GM12878 (cell line): ENCODE data around the gene IFNL1. TPM values are rescaled to one million over a fixed set of nuclear protein-coding genes. Genes with fewer than 3 reads are reported as not detected.
"Not testable (repeated sequence)": the region's sequence is repeated elsewhere in the genome, so short reads cannot be mapped to it uniquely, and the experiment has no call there.

Experiments used
- ATAC-seq: fragments of 200-7000 bp; cut with Tn5 transposase; 3 replicates; pipeline ENCODE4 v1.9.1; 2020; ENCODE audit warnings: mild to moderate bottlenecking, moderate library complexity
- BruUV-seq: library from RNA; stranded (reverse); fragments of 400-500 nt; replicated peaks from 2 replicates; lab custom pipeline; 2021; lab: Mats Ljungman, UMichigan
- CTCF ChIA-PET: fragments of 300-600 bp; sonication (Branson Sonifier 250); formaldehyde crosslinking; extraction: SDS; loops from one replicate; lab custom pipeline; 2021; ENCODE audit warnings: inconsistent platforms; lab: Yijun Ruan, JAX
- POLR2A ChIA-PET: fragments of 350-600 bp; formaldehyde crosslinking; extraction: SDS; loops from one replicate; lab custom pipeline; 2021; ENCODE audit warnings: inconsistent platforms; lab: Charles Lee
- RAD21 ChIA-PET: fragments of 300-600 bp; sonication (Branson Sonifier 250); formaldehyde crosslinking; loops from one replicate; lab custom pipeline; 2023; ENCODE audit warnings: antibody characterized with exemption; ENCODE audit not compliant: unreplicated experiment; lab: Charles Lee
- SMC1A ChIA-PET: fragments of 300-600 bp; sonication (Branson Sonifier 250); formaldehyde crosslinking; loops from one replicate; lab custom pipeline; 2023; ENCODE audit not compliant: unreplicated experiment, uncharacterized antibody; lab: Charles Lee
- DNase-seq: peaks from one replicate; pipeline ENCODE4 v3.0.0-alpha.2; 2011; ENCODE audit warnings: low read depth, low spot score
- FAIRE-seq: peaks from 3 replicates; lab custom pipeline; 2011; peaks lifted over from hg19 to GRCh38; lab: Jason Lieb, UNC
- H2AFZ ChIP-seq: 2 replicates; pipeline ENCODE4 v1.6.0; 2011; ENCODE audit warnings: low read depth, low read length, control low read depth; ENCODE audit not compliant: control insufficient read depth
- H3K27ac ChIP-seq: 2 replicates; pipeline ENCODE4 v1.5.1; 2011; ENCODE audit warnings: control low read depth; ENCODE audit not compliant: control insufficient read depth, insufficient read depth
- H3K27me3 ChIP-seq, 2 experiments: replicated peaks in 1 of 2; 2 replicates each; pipeline versions ENCODE4 v1.6.0 to v1.6.1; 2011; ENCODE audit warnings: low read length in 1 of 2; ENCODE audit not compliant: control insufficient read depth in 2 of 2, insufficient read depth in 2 of 2
- H3K36me3 ChIP-seq, 2 experiments: 2 replicates each; pipeline ENCODE4 v1.5.1; 2011; ENCODE audit warnings: low read length in 1 of 2; ENCODE audit not compliant: control insufficient read depth in 2 of 2, insufficient read depth in 2 of 2
- H3K4me1 ChIP-seq: 2 replicates; pipeline ENCODE4 v1.6.1; 2011; ENCODE audit warnings: mild to moderate bottlenecking, low read length, moderate library complexity, mixed read lengths; ENCODE audit not compliant: control insufficient read depth, insufficient read depth
- H3K4me2 ChIP-seq: 2 replicates; pipeline ENCODE4 v1.6.0; 2011; ENCODE audit warnings: control low read depth; ENCODE audit not compliant: control insufficient read depth, insufficient read depth
- H3K4me3 ChIP-seq: fragments of 200-600 bp; sonication (generic); 2 replicates; pipeline ENCODE4 v1.5.1; 2016
- H3K79me2 ChIP-seq: 2 replicates; pipeline ENCODE4 v1.6.0; 2011; ENCODE audit warnings: low read length; ENCODE audit not compliant: control insufficient read depth, insufficient read depth
- H3K9ac ChIP-seq: 2 replicates; pipeline ENCODE4 v1.8.0; 2011; ENCODE audit warnings: low read length, control low read depth, mixed read lengths; ENCODE audit not compliant: control insufficient read depth, insufficient read depth
- H3K9me3 ChIP-seq: replicated peaks from 3 replicates; pipeline ENCODE4 v1.5.1; 2011; ENCODE audit warnings: mild to moderate bottlenecking, low read length; ENCODE audit not compliant: control insufficient read depth, insufficient read depth
- H4K20me1 ChIP-seq: 2 replicates; pipeline ENCODE4 v1.6.0; 2011; ENCODE audit not compliant: control insufficient read depth, insufficient read depth
- ATF3 ChIP-seq: IDR thresholded peaks from 2 replicates; pipeline ENCODE4 v1.6.1; 2011; ENCODE audit warnings: low read depth, mild to moderate bottlenecking, low read length, moderate library complexity, borderline replicate concordance; ENCODE audit errors: extremely low read depth
- SKIL ChIP-seq: fragments of 450-650 bp; IDR thresholded peaks from 2 replicates; pipeline ENCODE4 v1.6.1; 2017; ENCODE audit warnings: mild to moderate bottlenecking, low read depth, inconsistent platforms; ENCODE audit not compliant: poor library complexity, severe bottlenecking
- ZNF207 ChIP-seq: fragments of 450-650 bp; IDR thresholded peaks from 2 replicates; pipeline ENCODE4 v1.6.1; 2014; ENCODE audit warnings: antibody characterized with exemption, mild to moderate bottlenecking, borderline replicate concordance
- WGBS: methylation state at CpG from one replicate; pipeline ENCODE4 v1.1.6; 2016; ENCODE audit warnings: low lambda C conversion rate; ENCODE audit not compliant: insufficient replicate concordance, insufficient coverage; ENCODE audit errors: missing lambda C conversion rate; 5-methylcytosine and 5-hydroxymethylcytosine counted together
- in situ Hi-C: fragments of 300-500 bp; cut with MboI; formaldehyde crosslinking; loops from 9 replicates; pipeline ENCODE4 v1.14.3; 2018; ENCODE audit warnings: mixed read lengths
- intact Hi-C: fragments of 100-400 bp; cut with micrococcal nuclease; formaldehyde crosslinking; loops from one replicate; pipeline ENCODE4 v1.14.2; 2022; ENCODE audit not compliant: unreplicated experiment
- polyA plus RNA-seq, 11 experiments: library from polyadenylated mRNA; depleted of rRNA in 4 of 11; unstranded in 6 of 11; stranded (reverse) in 5 of 11; fragments of >200 nt; fragmentation: Nextera tagmentation in 4 of 11; fragmentation: Illumina TruSeq in 1 of 11; extraction: Ambion mirVana in 4 of 11; extraction: Trizol in 1 of 11; gene quantifications; 1 replicate in 1 of 11; 2 replicates in 10 of 11; pipeline versions ENCODE4 v1.2.1 to v1.2.3, GENCODE V29; 2011 to 2016; ENCODE audit warnings: inconsistent platforms in 2 of 11, missing spikeins in 2 of 11, low read depth in 1 of 11
- total RNA-seq, 4 experiments: library from RNA; depleted of rRNA in 3 of 4; stranded (reverse); fragments of >200 nt in 3 of 4; fragmentation: Illumina TruSeq in 1 of 4; extraction: Trizol in 1 of 4; gene quantifications; 2 replicates each; pipeline versions ENCODE4 v1.2.1 to v1.2.3, GENCODE V29; 2013 to 2021

The IFNL1 gene
- total and polyA plus RNA-seq, 10 of the 15 experiments (the other 5 are each of a cell fraction or from before 2014, with no cell fraction given) = not detected

GRCh38 chr19:39308531-39309304 lies 12.5 kb downstream of the IFNL1 start (continued):
- TF ChIP-seq ZNF207 (no peak), ATF3 (no peak), SKIL (no peak)
- TF ChIP-seq, all 136 proteins: peak for 0

- H3K4me1 ChIP-seq, H3K4me2 ChIP-seq, in situ Hi-C loops, BruUV-seq, H3K27me3 ChIP-seq, H3K9me3 ChIP-seq, H3K36me3 ChIP-seq, intact Hi-C loops, RAD21 ChIA-PET, H4K20me1 ChIP-seq, DNase-seq, FAIRE-seq, ATAC-seq, SMC1A ChIA-PET, H3K79me2 ChIP-seq, H3K9ac ChIP-seq, H3K4me3 ChIP-seq, H2AFZ ChIP-seq, H3K27ac ChIP-seq: not testable (repeated sequence)
- CTCF ChIA-PET = interaction anchor here (0.6 kb wide), 1 partner anchor 126 kb away, joined by 3 read pairs; no protein-coding TSS in a partner anchor
- POLR2A ChIA-PET = interaction anchor here (0.6 kb wide), 1 partner anchor 82 kb away, joined by 8 read pairs; the partner anchor contains the start of genes MED29 and PAF1
- WGBS = 47% methylated on average over 7 of the region's 7 CpGs
Measured at GRCh38 chr19:39309305-39309670, 13.1 kb downstream of the IFNL1 start.
